GM23338 (cell line): ENCODE results near the gene ACAD11. TPM values are rescaled to one million over a fixed set of nuclear protein-coding genes. Genes with fewer than 3 reads are reported as not detected.

Experiments used
- ATAC-seq: fragments of 200-7000 bp; cut with Tn5 transposase; 3 replicates; pipeline ENCODE4 v1.9.1; 2020
- DNase-seq: peaks from one replicate; pipeline ENCODE4 v3.0.0-alpha.2; 2015; ENCODE audit warnings: low spot score
- H2AFZ ChIP-seq: fragments of 200-600 bp; sonication (generic); 2 replicates; pipeline ENCODE4 v1.8.0; 2016; ENCODE audit warnings: antibody characterized with exemption, mild to moderate bottlenecking, moderate library complexity
- H3F3A ChIP-seq: fragments of 200-600 bp; sonication (generic); replicated peaks from 2 replicates; pipeline ENCODE4 v1.8.0; 2017; ENCODE audit warnings: antibody characterized with exemption, mixed run types, low read depth
- H3K27ac ChIP-seq: fragments of 200-600 bp; sonication (generic); 2 replicates; pipeline ENCODE4 v1.6.1; 2016; ENCODE audit warnings: low read depth
- H3K27me3 ChIP-seq: fragments of 200-600 bp; sonication (generic); 2 replicates; pipeline ENCODE4 v1.8.0; 2016; ENCODE audit warnings: mild to moderate bottlenecking, mixed run types, moderate library complexity; ENCODE audit not compliant: insufficient read depth
- H3K36me3 ChIP-seq: fragments of 200-600 bp; sonication (generic); 2 replicates; pipeline ENCODE4 v1.8.0; 2016; ENCODE audit warnings: mild to moderate bottlenecking; ENCODE audit not compliant: insufficient read depth
- H3K4me1 ChIP-seq: fragments of 200-600 bp; sonication (generic); 2 replicates; pipeline ENCODE4 v1.8.0; 2016; ENCODE audit warnings: mild to moderate bottlenecking, moderate library complexity; ENCODE audit not compliant: insufficient read depth
- H3K4me2 ChIP-seq: fragments of 200-600 bp; sonication (generic); 2 replicates; pipeline ENCODE4 v1.7.1; 2017; ENCODE audit warnings: mixed run types
- H3K4me3 ChIP-seq: fragments of 200-600 bp; sonication (generic); 2 replicates; pipeline ENCODE4 v1.6.1; 2016; ENCODE audit warnings: mixed run types
- H3K79me2 ChIP-seq: fragments of 200-600 bp; sonication (generic); replicated peaks from 2 replicates; pipeline ENCODE4 v1.8.0; 2017; ENCODE audit warnings: mild to moderate bottlenecking; ENCODE audit not compliant: insufficient read depth
- H3K9me2 ChIP-seq: fragments of 200-600 bp; sonication (generic); 2 replicates; pipeline ENCODE4 v1.8.0; 2017; ENCODE audit not compliant: insufficient read depth
- H4K20me1 ChIP-seq: fragments of 200-600 bp; sonication (generic); replicated peaks from 2 replicates; pipeline ENCODE4 v1.8.0; 2017; ENCODE audit warnings: mild to moderate bottlenecking; ENCODE audit not compliant: insufficient read depth
- H3K27ac Mint-ChIP-seq: 2 replicates; pipeline ENCODE4 v1.8.0; 2020; ENCODE audit warnings: inconsistent platforms, mild to moderate bottlenecking, moderate library complexity, mixed read lengths
- H3K27me3 Mint-ChIP-seq: 3 replicates; pipeline ENCODE4 v1.8.0; 2022; ENCODE audit warnings: low read depth, mild to moderate bottlenecking, moderate library complexity, mixed read lengths, inconsistent platforms; ENCODE audit not compliant: insufficient read depth, poor library complexity
- H3K36me3 Mint-ChIP-seq: 3 replicates; pipeline ENCODE4 v1.8.0; 2021; ENCODE audit warnings: low read depth, mild to moderate bottlenecking, inconsistent platforms, moderate library complexity, mixed read lengths
- H3K4me1 Mint-ChIP-seq: 3 replicates; pipeline ENCODE4 v1.8.0; 2020; ENCODE audit warnings: mild to moderate bottlenecking, inconsistent platforms, mixed read lengths
- H3K4me3 Mint-ChIP-seq: 3 replicates; pipeline ENCODE4 v1.8.0; 2021; ENCODE audit warnings: moderate library complexity, mild to moderate bottlenecking, inconsistent platforms, mixed read lengths
- H3K9me3 Mint-ChIP-seq: 3 replicates; pipeline ENCODE4 v1.8.0; 2020; ENCODE audit warnings: moderate library complexity, mild to moderate bottlenecking, inconsistent platforms, mixed read lengths
- CREB1 ChIP-seq: fragments of 250-450 bp; sonication (Bioruptor Pico); IDR thresholded peaks from 2 replicates; pipeline ENCODE4 v1.5.0; 2020; ENCODE audit warnings: low read depth, mild to moderate bottlenecking, moderate library complexity
- CTCF ChIP-seq, 2 experiments: fragments of 200-600 bp in 1 of 2; sonication (generic) in 1 of 2; conservative IDR thresholded peaks; 2 replicates each; pipeline versions ENCODE4 v1.5.1 to v1.6.1; 2016 to 2017; ENCODE audit warnings: antibody characterized with exemption in 2 of 2, low read depth in 2 of 2, mild to moderate bottlenecking in 2 of 2, moderate library complexity in 1 of 2
- EZH2 ChIP-seq: fragments of 200-600 bp; sonication (generic); IDR thresholded peaks from one replicate; pipeline ENCODE4 v1.8.0; 2017; ENCODE audit warnings: antibody characterized with exemption, mild to moderate bottlenecking, low read depth; ENCODE audit not compliant: unreplicated experiment
- JUNB ChIP-seq: IDR thresholded peaks from one replicate; pipeline ENCODE4 v1.6.1; 2016; ENCODE audit warnings: antibody characterized with exemption; ENCODE audit not compliant: unreplicated experiment
- NANOG ChIP-seq: IDR thresholded peaks from 2 replicates; pipeline ENCODE4 v1.6.1; 2016; ENCODE audit warnings: antibody characterized with exemption, borderline replicate concordance
- POLR2AphosphoS5 ChIP-seq: IDR thresholded peaks from 2 replicates; pipeline ENCODE4 v1.6.1; 2016; ENCODE audit warnings: antibody characterized with exemption, low read depth
- STAT1 ChIP-seq: IDR thresholded peaks from one replicate; pipeline ENCODE4 v1.6.1; 2016; ENCODE audit warnings: antibody characterized with exemption; ENCODE audit not compliant: unreplicated experiment
- ZNF114 ChIP-seq: fragments of 250-450 bp; sonication (Bioruptor Pico); IDR thresholded peaks from 2 replicates; pipeline ENCODE4 v1.5.0; 2020; ENCODE audit warnings: mild to moderate bottlenecking, moderate library complexity
- ZNF331 ChIP-seq: fragments of 250-450 bp; sonication (Bioruptor Pico); IDR thresholded peaks from 2 replicates; pipeline ENCODE4 v1.5.0; 2020; ENCODE audit warnings: low read depth, mild to moderate bottlenecking, moderate library complexity
- polyA plus RNA-seq: library from polyadenylated mRNA; unstranded; fragments of >200 nt; fragmentation: Nextera tagmentation; extraction: Ambion mirVana; gene quantifications from 2 replicates; pipeline ENCODE4 v1.2.1, GENCODE V29; 2016
- total RNA-seq: library from RNA; depleted of rRNA; stranded (reverse); fragments of >200 nt; shearing (Covaris generic); gene quantifications from 2 replicates; pipeline ENCODE4 v1.2.3, GENCODE V29; 2014
- TF ChIP-seq, protein P1 (sequence below): IDR thresholded peaks from one replicate; pipeline ENCODE4 v1.6.1; 2018; ENCODE audit warnings: antibody characterized with exemption; ENCODE audit not compliant: unreplicated experiment
- TF ChIP-seq, protein P2 (sequence below): IDR thresholded peaks from 2 replicates; pipeline ENCODE4 v1.6.1; 2016; ENCODE audit warnings: antibody characterized with exemption

ACAD11 gene
- total and polyA plus RNA-seq, 2 experiments from 2014 or later = 11.4 to 17.1 TPM

GRCh38 chr3:132596326-132596725 is 63.3 kb downstream of the ACAD11 start (continued):
- no peak for TF ChIP-seq CREB1 (CRISPR knock-in tag)
- TF ChIP-seq ZNF114 (CRISPR knock-in tag) = no peak
- no peak for TF ChIP-seq STAT1
- no peak for TF ChIP-seq NANOG
- TF ChIP-seq EZH2 = no peak
- no peak for TF ChIP-seq POLR2AphosphoS5
- TF ChIP-seq, protein P1, sequence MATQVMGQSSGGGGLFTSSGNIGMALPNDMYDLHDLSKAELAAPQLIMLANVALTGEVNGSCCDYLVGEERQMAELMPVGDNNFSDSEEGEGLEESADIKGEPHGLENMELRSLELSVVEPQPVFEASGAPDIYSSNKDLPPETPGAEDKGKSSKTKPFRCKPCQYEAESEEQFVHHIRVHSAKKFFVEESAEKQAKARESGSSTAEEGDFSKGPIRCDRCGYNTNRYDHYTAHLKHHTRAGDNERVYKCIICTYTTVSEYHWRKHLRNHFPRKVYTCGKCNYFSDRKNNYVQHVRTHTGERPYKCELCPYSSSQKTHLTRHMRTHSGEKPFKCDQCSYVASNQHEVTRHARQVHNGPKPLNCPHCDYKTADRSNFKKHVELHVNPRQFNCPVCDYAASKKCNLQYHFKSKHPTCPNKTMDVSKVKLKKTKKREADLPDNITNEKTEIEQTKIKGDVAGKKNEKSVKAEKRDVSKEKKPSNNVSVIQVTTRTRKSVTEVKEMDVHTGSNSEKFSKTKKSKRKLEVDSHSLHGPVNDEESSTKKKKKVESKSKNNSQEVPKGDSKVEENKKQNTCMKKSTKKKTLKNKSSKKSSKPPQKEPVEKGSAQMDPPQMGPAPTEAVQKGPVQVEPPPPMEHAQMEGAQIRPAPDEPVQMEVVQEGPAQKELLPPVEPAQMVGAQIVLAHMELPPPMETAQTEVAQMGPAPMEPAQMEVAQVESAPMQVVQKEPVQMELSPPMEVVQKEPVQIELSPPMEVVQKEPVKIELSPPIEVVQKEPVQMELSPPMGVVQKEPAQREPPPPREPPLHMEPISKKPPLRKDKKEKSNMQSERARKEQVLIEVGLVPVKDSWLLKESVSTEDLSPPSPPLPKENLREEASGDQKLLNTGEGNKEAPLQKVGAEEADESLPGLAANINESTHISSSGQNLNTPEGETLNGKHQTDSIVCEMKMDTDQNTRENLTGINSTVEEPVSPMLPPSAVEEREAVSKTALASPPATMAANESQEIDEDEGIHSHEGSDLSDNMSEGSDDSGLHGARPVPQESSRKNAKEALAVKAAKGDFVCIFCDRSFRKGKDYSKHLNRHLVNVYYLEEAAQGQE = no peak
- no peak for TF ChIP-seq ZNF331 (CRISPR knock-in tag)

DNA sequence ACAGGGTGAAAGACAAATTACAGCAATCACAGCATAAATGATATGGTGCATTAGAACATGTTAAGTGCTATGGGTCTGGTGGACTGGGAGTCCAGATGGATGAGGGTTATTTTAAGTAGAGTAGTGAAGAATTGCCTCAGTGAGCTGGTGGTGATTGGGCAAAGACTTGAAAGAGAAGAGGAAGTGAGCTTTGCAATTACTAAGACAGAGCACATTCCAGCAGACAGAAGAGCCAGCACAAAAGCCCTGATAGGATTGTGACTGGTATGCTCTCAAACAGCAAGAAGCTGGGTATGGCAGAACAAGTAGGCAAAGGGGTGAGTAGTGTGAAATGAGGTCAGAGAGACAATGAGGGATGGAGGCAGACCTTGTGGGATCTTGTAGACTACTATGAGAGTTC is 64.6 kb downstream of the ACAD11 start:
- Mint-ChIP-seq H3K4me1 (peaks cover 6% of the 10 kb centered on the region; the same call in 2 of the 3 replicates), H3K36me3 (no peaks in the 10 kb centered on the region), H3K27ac (no peak overlapping the region; the same call in 1 of the 2 replicates), H3K9me3 (no peaks in the 10 kb centered on the region), H3K27me3 (peaks cover 3% of the 10 kb centered on the region), H3K4me3 (no peak overlapping the region)
- Histone ChIP-seq H3K4me3 (no peak overlapping the region), H3K79me2 (no peaks in the 10 kb centered on the region), H4K20me1 (no peaks in the 10 kb centered on the region), H3F3A (no peaks in the 10 kb centered on the region), H3K4me2 (no peak overlapping the region), H3K9me2 (no peaks in the 10 kb centered on the region), H2AFZ (no peak overlapping the region), H3K27ac (no peak overlapping the region), H3K27me3 (no peaks in the 10 kb centered on the region), H3K4me1 (no peaks in the 10 kb centered on the region; the same call in 1 of the 2 replicates), H3K36me3 (no peaks in the 10 kb centered on the region)
- DNase-seq (peak; percentile 55), ATAC-seq (peak; percentile 77)
- TF ChIP-seq, protein P2, sequence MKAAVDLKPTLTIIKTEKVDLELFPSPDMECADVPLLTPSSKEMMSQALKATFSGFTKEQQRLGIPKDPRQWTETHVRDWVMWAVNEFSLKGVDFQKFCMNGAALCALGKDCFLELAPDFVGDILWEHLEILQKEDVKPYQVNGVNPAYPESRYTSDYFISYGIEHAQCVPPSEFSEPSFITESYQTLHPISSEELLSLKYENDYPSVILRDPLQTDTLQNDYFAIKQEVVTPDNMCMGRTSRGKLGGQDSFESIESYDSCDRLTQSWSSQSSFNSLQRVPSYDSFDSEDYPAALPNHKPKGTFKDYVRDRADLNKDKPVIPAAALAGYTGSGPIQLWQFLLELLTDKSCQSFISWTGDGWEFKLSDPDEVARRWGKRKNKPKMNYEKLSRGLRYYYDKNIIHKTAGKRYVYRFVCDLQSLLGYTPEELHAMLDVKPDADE = no peak
- TF ChIP-seq STAT1 = no peak
- no peak for TF ChIP-seq CTCF (conservative IDR thresholded peaks at IDR 0.05; ENCODE audit: low read depth in 2 of 2)
- no peak for TF ChIP-seq EZH2
- TF ChIP-seq, protein P1 = no peak
- no peak for TF ChIP-seq CREB1 (CRISPR knock-in tag)
- no peak for TF ChIP-seq ZNF114 (CRISPR knock-in tag)
- TF ChIP-seq NANOG = no peak
- TF ChIP-seq JUNB = no peak
